H9 (cell line): ENCODE data around the gene RAB2B. TPM values are rescaled to one million over a fixed set of nuclear protein-coding genes. Genes with fewer than 3 reads are reported as not detected.

Experiments used
- DNase-seq: peaks from one replicate; pipeline ENCODE4 v3.0.0-alpha.2; 2017
- H2AFZ ChIP-seq: one replicate; pipeline ENCODE4 v1.6.1; 2013; ENCODE audit warnings: mild to moderate bottlenecking, low read length, control low read depth, moderate library complexity
- H2AK5ac ChIP-seq: 2 replicates; pipeline ENCODE4 v1.6.1; 2013; ENCODE audit warnings: low read length, control low read depth, mixed read lengths; ENCODE audit not compliant: insufficient read length
- H2BK120ac ChIP-seq: one replicate; pipeline ENCODE4 v1.6.1; 2013; ENCODE audit warnings: low read depth, mild to moderate bottlenecking, low read length, control low read depth, inconsistent platforms; ENCODE audit not compliant: poor library complexity, severe bottlenecking
- H2BK12ac ChIP-seq: 2 replicates; pipeline ENCODE4 v1.6.1; 2013; ENCODE audit warnings: low read length, control low read depth, mixed read lengths, low read depth; ENCODE audit not compliant: insufficient read length
- H2BK15ac ChIP-seq: 2 replicates; pipeline ENCODE4 v1.6.1; 2013; ENCODE audit warnings: low read depth, low read length, control low read depth
- H2BK20ac ChIP-seq: one replicate; pipeline ENCODE4 v1.6.1; 2013; ENCODE audit warnings: low read depth, mild to moderate bottlenecking, low read length, control low read depth, inconsistent platforms; ENCODE audit not compliant: poor library complexity, severe bottlenecking
- H2BK5ac ChIP-seq: 2 replicates; pipeline ENCODE4 v1.6.1; 2013; ENCODE audit warnings: low read length, control low read depth, mixed read lengths; ENCODE audit not compliant: insufficient read length
- H3K14ac ChIP-seq: 2 replicates; pipeline ENCODE4 v1.6.1; 2013; ENCODE audit warnings: low read length, control low read depth; ENCODE audit not compliant: insufficient read depth
- H3K18ac ChIP-seq: 2 replicates; pipeline ENCODE4 v1.6.1; 2013; ENCODE audit warnings: low read depth, mild to moderate bottlenecking, mixed read lengths, low read length, control low read depth; ENCODE audit not compliant: insufficient read length
- H3K23ac ChIP-seq: 2 replicates; pipeline ENCODE4 v1.6.1; 2013; ENCODE audit warnings: low read length, control low read depth, mixed read lengths, low read depth; ENCODE audit not compliant: insufficient read length
- H3K23me2 ChIP-seq: 2 replicates; pipeline ENCODE4 v1.6.1; 2013; ENCODE audit warnings: low read depth, mild to moderate bottlenecking, mixed read lengths, low read length, control low read depth; ENCODE audit not compliant: insufficient read length, poor library complexity, severe bottlenecking
- H3K27ac ChIP-seq: 2 replicates; pipeline ENCODE4 v1.5.1; 2013; ENCODE audit warnings: low read length, control low read depth, mixed read lengths, low read depth; ENCODE audit not compliant: insufficient read length
- H3K27me3 ChIP-seq: 2 replicates; pipeline ENCODE4 v1.6.1; 2013; ENCODE audit warnings: low read length, control low read depth, inconsistent platforms; ENCODE audit not compliant: insufficient read depth
- H3K4ac ChIP-seq: 2 replicates; pipeline ENCODE4 v1.6.1; 2013; ENCODE audit warnings: low read depth, mild to moderate bottlenecking, control low read depth, inconsistent platforms, low read length, moderate library complexity
- H3K4me1 ChIP-seq: 2 replicates; pipeline ENCODE4 v1.6.1; 2013; ENCODE audit warnings: low read length, control low read depth, inconsistent platforms; ENCODE audit not compliant: insufficient read depth
- H3K4me2 ChIP-seq: 2 replicates; pipeline ENCODE4 v1.6.1; 2013; ENCODE audit warnings: low read length, control low read depth, mixed read lengths; ENCODE audit not compliant: insufficient read length, insufficient read depth
- H3K56ac ChIP-seq: 2 replicates; pipeline ENCODE4 v1.6.1; 2013; ENCODE audit warnings: low read depth, mild to moderate bottlenecking, mixed read lengths, low read length, control low read depth; ENCODE audit not compliant: insufficient read length
- H3K79me1 ChIP-seq: 2 replicates; pipeline ENCODE4 v1.6.1; 2013; ENCODE audit warnings: low read depth, mild to moderate bottlenecking, moderate library complexity, low read length, control low read depth, inconsistent platforms; ENCODE audit not compliant: insufficient read depth, poor library complexity, severe bottlenecking
- H3K79me2 ChIP-seq: 2 replicates; pipeline ENCODE4 v1.6.1; 2013; ENCODE audit warnings: low read length, control low read depth, inconsistent platforms; ENCODE audit not compliant: insufficient read depth
- H3K9ac ChIP-seq: 2 replicates; pipeline ENCODE4 v1.6.1; 2013; ENCODE audit warnings: low read length, control low read depth, mixed read lengths; ENCODE audit not compliant: insufficient read length; ENCODE audit errors: extremely low read depth
- H3K9me3 ChIP-seq: one replicate; pipeline ENCODE4 v1.6.1; 2013; ENCODE audit warnings: low read depth, low read length, inconsistent platforms; ENCODE audit not compliant: control insufficient read depth
- H3T11ph ChIP-seq: one replicate; pipeline ENCODE4 v1.6.1; 2013; ENCODE audit warnings: mild to moderate bottlenecking, low read length, control low read depth, inconsistent platforms
- H4K20me1 ChIP-seq: one replicate; pipeline ENCODE4 v1.6.1; 2013; ENCODE audit not compliant: control insufficient read depth, insufficient read length, insufficient read depth
- H4K5ac ChIP-seq: 2 replicates; pipeline ENCODE4 v1.6.1; 2013; ENCODE audit warnings: low read depth, mild to moderate bottlenecking, mixed read lengths, low read length, control low read depth; ENCODE audit not compliant: insufficient read length
- H4K8ac ChIP-seq: replicated peaks from 2 replicates; pipeline ENCODE4 v1.6.1; 2013; ENCODE audit warnings: low read length, control low read depth, mixed read lengths, low read depth; ENCODE audit not compliant: insufficient read length
- H4K91ac ChIP-seq: 2 replicates; pipeline ENCODE4 v1.6.1; 2013; ENCODE audit warnings: low read depth, mild to moderate bottlenecking, moderate library complexity, mixed read lengths, low read length, control low read depth; ENCODE audit not compliant: insufficient read length
- H3K27ac Mint-ChIP-seq, 3 experiments: 2 replicates in 2 of 3; 3 replicates in 1 of 3; pipeline ENCODE4 v1.8.0; 2020 to 2021; ENCODE audit warnings: mixed read lengths in 3 of 3, mild to moderate bottlenecking in 1 of 3, moderate library complexity in 1 of 3
- H3K27me3 Mint-ChIP-seq: 2 replicates; pipeline ENCODE4 v1.8.0; 2021; ENCODE audit warnings: low read depth, mild to moderate bottlenecking, moderate library complexity, mixed read lengths
- H3K36me3 Mint-ChIP-seq, 3 experiments: 2 replicates in 2 of 3; 3 replicates in 1 of 3; pipeline ENCODE4 v1.8.0; 2020 to 2021; ENCODE audit warnings: low read depth in 3 of 3, mixed read lengths in 3 of 3; ENCODE audit not compliant: insufficient read depth in 1 of 3
- H3K4me1 Mint-ChIP-seq, 2 experiments: 2 replicates each; pipeline ENCODE4 v1.8.0; 2020; ENCODE audit warnings: mixed read lengths in 2 of 2
- H3K4me3 Mint-ChIP-seq, 2 experiments: 2 replicates in 1 of 2; 3 replicates in 1 of 2; pipeline ENCODE4 v1.8.0; 2020 to 2021; ENCODE audit warnings: mild to moderate bottlenecking in 2 of 2, mixed read lengths in 2 of 2, moderate library complexity in 1 of 2
- H3K9me3 Mint-ChIP-seq, 2 experiments: 2 replicates in 1 of 2; 3 replicates in 1 of 2; pipeline ENCODE4 v1.8.0; 2020; ENCODE audit warnings: mild to moderate bottlenecking in 2 of 2, mixed read lengths in 2 of 2, moderate library complexity in 1 of 2
- CTCF ChIP-seq: fragments of 200-600 bp; sonication (generic); conservative IDR thresholded peaks from 3 replicates; pipeline ENCODE4 v1.8.0; 2021; ENCODE audit warnings: antibody characterized with exemption, mild to moderate bottlenecking
- WGBS: extraction: QIAGEN DNeasy Blood & Tissue Kit; methylation state at CpG from one replicate; pipeline ENCODE4 v1.1.7; 2013; ENCODE audit warnings: missing lambda C conversion rate, low lambda C conversion rate, mixed read lengths; ENCODE audit not compliant: insufficient read length; ENCODE audit errors: extremely low coverage; 5-methylcytosine and 5-hydroxymethylcytosine counted together
- total RNA-seq: library from RNA; stranded (reverse); gene quantifications from 2 replicates; pipeline ENCODE4 v1.2.1, GENCODE V29; 2021

Gene RAB2B
- total RNA-seq, 1 experiment from 2014 or later: 27.9 TPM

GRCh38 chr14:21506557-21506956, 29.8 kb upstream of the RAB2B start:
- H3K79me2 ChIP-seq: peaks cover 20% of the 10 kb centered on the region; the same call in 1 of the 2 replicates

More at GRCh38 chr14:21506557-21506956, 29.8 kb upstream of the RAB2B start:
- no peaks in the 10 kb centered on the region for H3K27me3 Mint-ChIP-seq
- no CpG with 5 or more reads among the region's 2 CpGs for WGBS
- Histone ChIP-seq H4K20me1 (no peaks in the 10 kb centered on the region), H3K56ac (no peak overlapping the region), H3K23ac (no peak overlapping the region), H2BK5ac (no peak overlapping the region), H2BK15ac (no peak overlapping the region), H3K27ac (no peak overlapping the region), H4K91ac (no peak overlapping the region), H4K8ac (no peak overlapping the region), H4K5ac (no peak overlapping the region), H3K18ac (no peak overlapping the region), H3K27me3 (no peaks in the 10 kb centered on the region), H3T11ph (no peak overlapping the region), H3K4me1 (no peaks in the 10 kb centered on the region), H2AK5ac (no peak overlapping the region), H2AFZ (no peak overlapping the region), H3K4ac (no peak overlapping the region), H3K4me2 (no peak overlapping the region), H2BK12ac (no peak overlapping the region), H3K9me3 (no peaks in the 10 kb centered on the region), H3K9ac (no peak overlapping the region), H3K79me1 (peaks cover 3% of the 10 kb centered on the region), H2BK20ac (no peak overlapping the region), H3K14ac (no peak overlapping the region), H3K23me2 (no peaks in the 10 kb centered on the region), H2BK120ac (no peak overlapping the region)
- DNase-seq: no peak
- H3K27ac Mint-ChIP-seq: no peak overlapping the region
- H3K4me3 Mint-ChIP-seq: no peak overlapping the region
- TF ChIP-seq CTCF: no peak
- H3K36me3 Mint-ChIP-seq: peaks cover 48 to 69% (median 57%) of the 10 kb centered on the region in 3 experiments
- peaks cover 14 to 21% of the 10 kb centered on the region in 2 experiments for H3K4me1 Mint-ChIP-seq
- peaks cover 0 to 3% of the 10 kb centered on the region in 2 experiments; a peak in 3 of 5 replicates for H3K9me3 Mint-ChIP-seq
